ENCODE results near the gene NEK7. TPM values are rescaled to one million over a fixed set of nuclear protein-coding genes. Genes with fewer than 3 reads are reported as not detected.

Gene NEK7
- total and polyA plus RNA-seq, 2 of the 8 experiments (the other 6 are each of a cell fraction or from before 2014, with no cell fraction given): 5.1 to 10.0 TPM

GRCh38 chr1:198364471-198364870 is 207.7 kb downstream of the NEK7 start:
- no peaks in the 10 kb centered on the region for H3K27me3 ChIP-seq (replicated peaks in 1 of 4; ENCODE audit: control insufficient read depth in 3 of 4, extremely low read depth in 1 of 4, insufficient read depth in 3 of 4, low read length in 3 of 4)
- H3K27ac ChIP-seq (ENCODE audit: low read depth, low read length): no peak overlapping the region
- no peak overlapping the region for H2BK5ac ChIP-seq (ENCODE audit: low read depth, low read length)
- no peak overlapping the region for H4K91ac ChIP-seq (replicated peaks; ENCODE audit: insufficient read length, low read length)
- no peak overlapping the region for H4K8ac ChIP-seq (ENCODE audit: extremely low read depth, insufficient read depth, low read length)
- H3K36me3 ChIP-seq (ENCODE audit: control insufficient read depth in 2 of 4, insufficient read depth in 4 of 4, low read length in 3 of 4): no peaks in the 10 kb centered on the region
- no peaks in the 10 kb centered on the region for H3K79me1 ChIP-seq (ENCODE audit: low read depth, low read length)
- no peak overlapping the region for H2AFZ ChIP-seq (ENCODE audit: low read length)
- H3K23me2 ChIP-seq (ENCODE audit: low read depth, low read length): no peaks in the 10 kb centered on the region
- H3K56ac ChIP-seq (replicated peaks; ENCODE audit: insufficient read length, low read depth, low read length): no peak overlapping the region
- 87% methylated on average over 2 of the region's 2 CpGs; no CpG with 5 or more reads in 1 of the 2 experiments for WGBS, 2 experiments (ENCODE audit: extremely low coverage in 1 of 2, insufficient coverage in 1 of 2, insufficient read length in 1 of 2, insufficient replicate concordance in 2 of 2, low coverage in 1 of 2, low lambda C conversion rate in 2 of 2, missing lambda C conversion rate in 1 of 2)
- no peak overlapping the region for H3K9ac ChIP-seq (replicated peaks in 1 of 4; ENCODE audit: extremely low read depth in 1 of 4, low read depth in 3 of 4, low read length in 3 of 4)
- TF ChIP-seq GABPA (IDR thresholded peaks at IDR 0.05; ENCODE audit: borderline replicate concordance, insufficient read depth, low read length) (no peak), RAD21 (IDR thresholded peaks at IDR 0.05 in 1 of 2, conservative IDR thresholded peaks at IDR 0.05 in 1 of 2; ENCODE audit: low read depth in 2 of 2, low read length in 2 of 2) (no peak), TCF12 (IDR thresholded peaks at IDR 0.05; ENCODE audit: low read depth, low read length) (no peak), CHD1 (IDR thresholded peaks at IDR 0.05; ENCODE audit: low read depth, low read length) (no peak)
- no peak overlapping the region for H3K23ac ChIP-seq (ENCODE audit: insufficient read length)
- no peak overlapping the region for H2AK5ac ChIP-seq (ENCODE audit: low read depth, low read length)
- H3K4me1 ChIP-seq (replicated peaks in 1 of 4; ENCODE audit: control insufficient read depth in 3 of 4, insufficient read depth in 4 of 4, low read length in 3 of 4): no peaks in the 10 kb centered on the region
- H2BK15ac ChIP-seq (ENCODE audit: low read length): no peak overlapping the region
- ChIA-PET CTCF (ENCODE audit: partially characterized antibody) (interaction anchor here (1.4 to 2.3 kb wide), 2 partner anchors 15 to 62 kb away, joined by 3 to 5 read pairs; no protein-coding TSS in a partner anchor), POLR2A (ENCODE audit: partially characterized antibody) (no interaction called here)
- H2BK120ac ChIP-seq (replicated peaks; ENCODE audit: low read depth, low read length): no peak overlapping the region
- no peak overlapping the region for H3K4me3 ChIP-seq (ENCODE audit: extremely low read depth in 1 of 4, insufficient read depth in 2 of 4, low read depth in 3 of 4, low read length in 4 of 4)
- H3K9me3 ChIP-seq (ENCODE audit: insufficient read depth in 2 of 2, low read depth in 1 of 2, low read length in 1 of 2): 0 out of 4 replicates have a peak, but pooled peaks cover 0 to 3% of the 10 kb centered on the region in 2 experiments
- H4K20me1 ChIP-seq (replicated peaks in 1 of 2; ENCODE audit: control insufficient read depth in 1 of 2, insufficient read depth in 2 of 2, low read length in 2 of 2): no peaks in the 10 kb centered on the region
- H4K5ac ChIP-seq (ENCODE audit: insufficient read length, low read depth, low read length): no peak overlapping the region
- no peak overlapping the region for H3K18ac ChIP-seq (ENCODE audit: extremely low read depth, low read length)
- no peak overlapping the region for H2BK20ac ChIP-seq (ENCODE audit: low read length)
- no peak overlapping the region for H3K4me2 ChIP-seq (ENCODE audit: insufficient read depth in 1 of 2, low read depth in 2 of 2, low read length in 2 of 2)
- H2BK12ac ChIP-seq (ENCODE audit: low read depth, low read length): no peak overlapping the region
- H3K14ac ChIP-seq (ENCODE audit: insufficient read length): no peak overlapping the region
- H3K4ac ChIP-seq (replicated peaks; ENCODE audit: insufficient read length, low read depth, low read length): no peak overlapping the region
- no peaks in the 10 kb centered on the region for H3K79me2 ChIP-seq (ENCODE audit: control insufficient read depth in 1 of 2, insufficient read depth in 2 of 2, low read length in 2 of 2)
- FAIRE-seq (no peak), DNase-seq (ENCODE audit: low read depth in 1 of 2, low spot score in 2 of 2) (no peak)

All from H1 (cell line).